Activated CD8-positive, alpha-beta memory T cell treated with anti-CD3 and anti-CD28 coated beads, Interleukin-2, amount 50 U/mL, for 24 hours (primary cell): ENCODE measurements around the gene ARHGAP24.
"Not testable (repeated sequence)": the region's sequence is repeated elsewhere in the genome, so short reads cannot be mapped to it uniquely, and the experiment has no call there.

Experiments used
- DNase-seq: peaks from one replicate; pipeline ENCODE4 v3.0.0-alpha.2; 2020; ENCODE audit errors: extremely low read depth

Gene ARHGAP24

DNA sequence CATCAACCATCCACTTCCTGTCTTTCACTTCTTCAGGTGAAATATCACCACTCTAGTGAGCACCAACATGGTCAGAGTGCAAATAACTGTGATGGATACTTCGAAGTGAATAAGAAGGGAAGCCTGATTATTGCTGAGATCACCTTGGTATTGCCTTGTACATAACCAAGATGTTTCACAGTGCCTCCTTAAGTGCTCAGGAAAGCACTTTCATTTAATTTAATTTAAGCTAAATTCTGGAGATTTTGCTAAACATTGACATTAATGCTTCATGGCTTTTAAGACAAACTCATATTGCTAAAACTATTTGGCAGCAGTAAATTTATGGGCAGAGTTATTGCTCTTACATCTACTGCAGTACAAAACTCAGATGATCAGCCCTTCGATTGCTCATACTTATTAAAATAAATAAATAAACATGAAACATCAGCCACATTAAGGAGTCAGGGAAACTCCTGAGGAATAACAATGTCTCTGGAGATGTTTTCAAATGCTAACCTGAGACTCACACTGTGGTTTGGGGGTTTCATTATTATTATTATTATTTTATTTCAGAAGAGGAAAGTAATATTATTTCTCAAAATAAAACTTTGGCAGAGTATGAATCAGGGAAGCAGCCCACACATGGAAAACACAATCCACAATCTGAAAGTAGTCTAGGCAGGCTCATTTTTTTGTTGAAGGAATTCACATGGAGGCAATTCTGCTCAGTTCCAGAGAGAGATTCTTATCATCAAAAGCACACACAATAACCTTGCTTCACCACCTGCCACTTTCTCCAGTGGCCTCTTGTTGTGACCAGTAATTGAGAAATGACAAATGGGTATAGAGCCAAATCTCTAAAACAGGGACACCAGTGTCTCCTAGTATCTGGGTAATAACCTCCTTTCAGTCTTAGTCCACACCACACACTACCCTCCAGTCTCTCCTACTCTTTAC, 540.7 kb downstream of the ARHGAP24 start:
- DNase-seq: no peak

DNA sequence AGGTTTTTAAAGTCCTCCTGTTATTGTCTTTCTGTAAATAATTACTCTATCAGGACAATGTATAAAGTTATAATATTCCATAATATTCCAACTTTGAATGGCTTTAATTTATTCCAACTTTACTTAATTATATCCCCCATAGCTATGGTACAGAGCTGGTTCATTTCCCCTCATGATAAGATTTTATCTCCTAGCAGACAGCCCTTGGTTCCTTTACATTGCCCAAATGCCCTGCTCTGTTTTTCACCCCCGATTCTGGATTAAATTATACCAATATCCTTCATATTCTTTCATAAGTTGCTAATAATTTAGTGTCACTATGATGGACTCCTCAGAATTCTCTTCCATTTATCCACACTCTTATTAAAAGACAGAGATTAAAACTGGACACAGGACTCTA, 544.4 kb downstream of the ARHGAP24 start:
- DNase-seq: no peak

DNA sequence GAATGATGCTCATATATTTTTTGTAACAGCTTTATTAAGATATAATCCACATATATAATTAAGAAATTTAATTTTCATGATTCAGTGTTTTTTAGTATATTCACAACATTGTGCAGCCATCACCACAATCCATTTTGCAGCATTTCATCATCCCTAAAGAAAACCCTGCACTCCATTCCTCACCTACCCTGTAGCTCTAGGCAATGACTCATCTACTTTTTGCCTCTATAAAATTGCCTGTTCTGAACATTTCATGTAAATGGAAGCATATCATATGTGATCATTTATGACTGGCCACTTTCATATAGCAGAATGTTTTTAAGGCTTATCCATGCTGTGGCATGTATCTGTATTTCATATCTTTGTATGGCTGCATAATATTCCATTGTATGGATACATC, 545.0 kb downstream of the ARHGAP24 start:
- no peak for DNase-seq

DNA sequence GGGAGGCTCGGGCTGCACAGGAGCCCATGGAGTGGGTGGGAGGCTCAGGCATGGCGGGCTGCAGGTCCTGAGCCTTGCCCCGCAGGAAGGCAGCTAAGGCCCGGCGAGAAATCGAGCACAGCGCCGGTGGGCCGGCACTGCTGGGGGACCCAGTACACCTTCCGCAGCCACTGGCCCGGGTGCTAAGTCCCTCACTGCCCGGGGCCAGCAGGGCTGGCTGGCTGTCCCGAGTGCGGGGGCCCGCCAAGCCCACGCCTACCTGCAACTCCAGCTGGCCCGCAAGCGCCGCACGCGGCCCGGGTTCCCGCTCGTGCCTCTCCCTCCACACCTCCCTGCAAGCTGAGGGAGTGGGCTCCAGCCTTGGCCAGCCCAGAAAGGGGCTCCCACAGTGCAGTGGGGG, 546.7 kb downstream of the ARHGAP24 start:
- not testable (repeated sequence) for DNase-seq

DNA sequence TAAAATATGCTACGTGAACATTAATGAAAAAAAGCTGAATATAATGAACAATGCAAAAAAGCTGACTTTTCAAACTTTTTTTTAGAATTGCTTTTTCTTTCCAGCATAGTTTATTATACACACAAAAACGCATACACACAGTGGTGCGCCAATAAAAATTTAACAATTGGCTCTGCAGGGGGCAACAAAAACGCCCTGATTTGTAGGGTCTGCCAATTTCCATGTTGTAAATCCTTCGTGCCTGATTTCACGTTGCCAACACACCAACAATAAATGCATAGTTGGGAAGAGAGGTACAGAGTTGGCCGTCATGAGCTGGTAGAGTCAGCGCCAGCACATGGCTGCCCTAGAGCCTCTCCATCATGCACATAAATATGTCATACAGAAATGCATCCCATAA, 551.8 kb downstream of the ARHGAP24 start:
- no peak for DNase-seq

DNA sequence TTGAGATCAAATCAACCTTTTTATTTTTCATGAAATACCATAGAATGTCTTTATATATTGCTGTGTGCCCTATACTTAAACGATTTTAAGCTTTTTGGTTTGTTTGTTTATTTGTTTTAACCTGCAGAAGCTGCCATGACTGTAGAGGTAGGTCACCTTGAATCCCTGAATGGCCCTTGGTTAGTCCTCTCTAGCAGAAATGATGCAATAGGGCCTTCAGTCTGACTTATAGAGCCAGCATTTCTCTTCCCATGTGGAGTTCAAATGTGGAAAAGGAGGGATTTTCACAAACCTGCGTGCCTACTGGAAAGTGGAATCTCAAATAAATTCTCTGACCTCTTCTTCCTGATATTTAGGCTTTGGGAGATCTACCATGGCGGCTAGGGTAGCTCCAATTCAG, 557.0 kb downstream of the ARHGAP24 start:
- DNase-seq: no peak

DNA sequence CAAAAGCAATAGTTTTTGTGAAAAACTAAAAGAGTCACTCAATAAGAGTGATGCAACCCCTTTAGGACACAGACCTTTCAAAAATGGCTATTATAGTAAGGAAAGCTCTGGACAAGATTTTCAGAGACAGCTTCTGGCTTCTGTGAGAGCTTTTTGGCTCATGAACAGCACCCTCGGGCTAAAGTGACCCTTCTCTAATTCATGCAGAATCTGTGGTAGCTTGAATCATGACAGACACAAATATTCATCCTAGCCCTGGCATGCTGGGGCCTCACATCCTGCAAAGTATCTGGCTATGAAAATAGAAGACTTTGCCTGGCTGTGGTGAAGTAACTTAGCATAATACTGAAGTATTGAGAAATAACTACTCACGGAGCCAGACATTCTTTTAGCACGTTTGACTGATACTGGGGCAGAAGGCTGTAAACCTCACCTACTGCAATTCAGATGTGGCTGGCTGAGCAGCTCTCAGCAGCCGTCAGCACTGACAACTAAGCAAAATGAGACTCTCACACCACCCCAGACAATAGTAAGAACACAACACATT, 557.6 kb downstream of the ARHGAP24 start:
- no peak for DNase-seq

DNA sequence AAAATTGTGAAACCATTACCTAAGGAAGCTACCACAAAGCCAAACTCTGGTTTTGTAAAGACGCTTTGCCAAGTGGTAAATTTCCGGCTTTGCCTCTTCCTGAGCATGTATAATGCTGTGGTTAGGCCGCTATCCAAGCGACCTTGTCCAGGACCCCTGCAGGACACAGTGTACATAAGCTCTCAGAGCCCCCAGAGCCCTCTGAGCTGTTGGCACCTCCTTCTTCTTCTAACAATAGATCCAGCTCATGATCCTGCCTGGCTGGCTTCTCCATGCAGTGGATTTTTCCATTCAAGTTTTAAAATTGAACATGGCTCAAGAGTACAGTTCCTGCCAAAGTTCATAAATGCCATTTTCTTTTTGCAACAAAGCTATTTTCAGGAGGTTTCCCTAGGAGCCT, 558.2 kb downstream of the ARHGAP24 start:
- no peak for DNase-seq

DNA sequence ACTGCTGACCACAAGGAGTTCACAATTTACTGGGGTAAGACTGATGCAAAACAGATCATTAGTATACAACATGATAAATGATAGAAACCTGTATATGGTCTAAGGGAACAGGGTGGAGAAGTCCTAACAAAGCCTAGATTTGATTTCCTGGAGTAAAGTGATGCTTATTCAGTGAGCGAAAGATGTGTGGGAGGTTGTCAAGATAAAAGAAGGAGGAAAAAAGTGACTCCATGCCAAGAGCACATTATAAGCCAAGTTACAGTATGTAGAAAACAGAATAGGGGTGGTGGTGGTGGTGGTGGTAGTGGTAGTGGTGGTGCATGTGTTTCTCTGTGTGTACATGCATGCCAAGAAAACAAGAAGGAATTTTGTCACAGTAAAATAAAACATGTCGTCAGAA, 559.7 kb downstream of the ARHGAP24 start:
- no peak for DNase-seq

DNA sequence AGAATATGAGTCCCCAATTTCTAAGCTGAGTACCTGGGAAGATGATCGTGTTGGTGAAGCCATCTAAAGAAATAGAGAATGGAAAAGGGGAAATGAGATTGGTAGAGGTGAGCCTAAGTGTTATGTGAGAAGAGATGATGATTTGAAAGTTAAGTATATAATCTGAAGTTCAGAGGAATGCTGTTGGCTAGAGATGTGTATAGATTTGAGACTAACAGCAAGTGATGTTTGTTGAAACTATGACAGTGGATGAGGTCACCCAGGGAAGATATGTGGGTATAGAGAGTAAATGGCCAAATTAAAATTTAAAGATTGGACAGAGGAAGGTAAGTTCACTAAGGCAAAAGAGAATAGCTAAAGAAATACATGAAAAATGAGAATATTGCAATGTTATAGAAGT, 560.7 kb downstream of the ARHGAP24 start:
- no peak for DNase-seq

DNA sequence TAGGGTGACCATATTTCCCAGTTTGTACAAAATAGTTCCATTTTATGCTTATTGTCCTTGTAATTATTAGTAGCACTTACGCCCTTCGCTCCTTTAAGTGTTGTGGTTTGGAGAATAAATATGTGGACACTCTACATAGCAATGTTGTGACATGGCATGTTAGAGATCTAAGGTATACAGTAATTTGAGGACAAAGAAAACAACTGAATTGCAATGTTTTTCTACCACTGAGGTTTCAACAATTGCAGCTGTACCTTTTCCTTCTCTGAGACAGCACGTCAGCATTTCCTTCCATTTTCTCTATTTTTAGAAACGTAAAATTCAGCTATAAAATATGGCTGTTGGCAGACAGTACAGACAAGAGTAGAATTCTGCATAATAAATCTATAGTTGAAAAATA, 561.8 kb downstream of the ARHGAP24 start:
- no peak for DNase-seq

DNA sequence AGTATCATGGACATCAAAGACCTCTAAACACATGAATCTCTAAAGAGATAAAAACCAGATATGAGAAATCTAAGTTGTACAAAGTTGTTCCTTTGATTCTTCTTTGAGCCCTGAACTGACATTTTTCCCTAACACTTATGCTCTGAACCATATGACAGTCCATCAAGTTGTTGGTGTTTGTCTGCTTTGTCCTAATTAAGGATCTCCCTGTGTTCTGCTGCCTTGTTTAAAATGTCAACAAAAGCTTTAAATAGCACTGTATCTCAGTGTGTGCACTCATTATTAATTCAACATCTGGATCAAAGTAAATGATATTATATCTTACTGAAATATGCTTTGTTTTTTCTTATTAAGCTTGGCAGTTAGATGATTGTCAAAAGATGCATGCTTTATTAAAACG, 563.1 kb downstream of the ARHGAP24 start:
- DNase-seq: no peak

DNA sequence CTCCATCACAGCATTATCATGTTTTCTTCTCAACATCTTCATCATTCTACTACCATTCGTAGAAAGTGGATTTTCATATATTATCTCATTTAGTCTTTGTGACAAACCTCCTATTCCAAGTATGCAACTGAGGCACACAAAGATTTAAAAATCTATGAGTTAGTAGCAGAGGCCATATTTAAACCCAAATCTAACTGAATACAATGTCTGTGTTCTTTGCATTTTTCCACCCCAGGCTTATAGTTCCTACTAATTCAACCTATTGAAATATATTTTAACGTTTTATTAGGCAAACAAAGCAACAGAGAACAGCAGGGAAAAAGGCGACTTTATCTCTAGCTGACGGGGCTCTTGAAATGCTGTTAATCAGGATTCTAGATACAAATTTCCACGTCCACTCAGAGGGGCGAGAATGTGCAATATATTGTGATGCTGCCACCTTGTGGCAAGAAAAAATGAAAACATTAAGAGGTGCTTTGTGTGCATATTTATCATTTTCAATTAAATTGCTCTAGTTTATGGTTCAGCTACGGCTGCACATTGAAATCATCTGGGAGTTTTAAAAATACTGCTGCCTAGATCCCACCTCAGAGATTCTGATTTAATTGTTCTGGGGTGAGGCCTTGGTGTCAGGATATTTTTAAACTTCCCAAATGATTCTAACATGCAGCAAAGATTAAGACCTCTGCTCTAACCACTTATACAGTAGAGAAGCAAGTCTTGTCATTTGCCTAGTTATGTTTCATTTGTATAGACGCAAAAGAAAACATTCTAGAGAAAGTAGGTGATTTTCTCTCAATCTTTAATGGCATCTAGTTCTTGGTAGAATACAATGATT, 569.0 kb downstream of the ARHGAP24 start:
- DNase-seq: no peak

DNA sequence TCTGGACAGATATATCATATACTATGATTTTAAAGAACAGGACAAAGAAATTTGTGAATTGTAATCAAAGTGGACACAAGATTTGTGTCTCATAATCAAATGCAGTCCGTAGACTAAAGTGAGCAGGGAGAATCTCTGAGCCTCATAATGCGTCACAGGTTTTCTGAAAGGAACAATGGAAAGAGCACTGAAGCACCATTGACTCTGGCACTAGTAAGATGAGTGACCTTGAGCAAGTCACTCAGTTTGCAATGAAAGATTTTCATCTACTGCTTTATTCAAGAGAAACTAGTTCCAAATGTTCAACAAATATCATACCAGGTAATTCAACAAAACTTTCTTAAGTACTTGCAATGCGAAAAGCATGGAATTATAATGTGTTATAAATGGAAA, 569.6 kb downstream of the ARHGAP24 start:
- no peak for DNase-seq

DNA sequence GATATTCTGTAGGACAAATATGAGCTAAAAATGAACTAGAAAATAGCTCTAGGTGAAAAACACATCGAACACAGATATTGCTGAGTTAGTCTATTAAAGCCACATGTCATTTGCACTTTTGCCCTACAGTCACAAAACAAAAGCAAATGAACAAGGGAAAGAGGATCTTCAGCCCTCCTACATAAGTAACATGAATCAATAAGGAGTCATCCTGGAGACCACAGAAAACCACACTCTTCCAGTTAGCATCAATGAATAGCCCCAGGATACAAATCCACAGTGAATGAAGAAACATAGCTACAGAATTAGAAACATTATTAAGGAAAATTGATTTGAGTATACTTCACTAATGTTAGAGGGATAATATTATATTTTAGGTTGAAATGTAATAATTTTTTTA, 573.5 kb downstream of the ARHGAP24 start:
- no peak for DNase-seq

DNA sequence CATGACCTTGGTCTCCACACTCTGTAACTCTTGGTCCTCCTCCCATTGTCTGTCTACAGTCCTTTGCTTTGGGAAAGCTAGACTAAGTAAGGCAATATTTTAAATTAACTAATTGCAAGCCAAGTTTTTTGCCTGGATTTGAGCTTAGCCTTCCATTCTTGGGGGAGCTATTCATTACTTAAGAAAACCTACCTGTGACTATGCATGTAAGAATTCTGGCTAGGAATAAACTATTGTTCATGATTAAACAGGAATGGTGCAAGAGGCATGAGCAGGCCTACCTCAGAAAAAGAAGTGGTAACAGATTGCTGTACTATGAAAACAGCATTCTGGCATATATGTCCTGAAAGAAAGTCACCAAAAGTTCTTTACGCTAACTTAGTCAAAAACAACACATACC, 575.5 kb downstream of the ARHGAP24 start:
- no peak for DNase-seq
